A549 (cell line): ENCODE results near the gene ZNF121. TPM values are rescaled to one million over a fixed set of nuclear protein-coding genes. Genes with fewer than 3 reads are reported as not detected.
A peak's percentile ranks its signal among the peaks of the same experiment; 100 is the strongest.

ENCODE experiments used
- ATAC-seq, 2 experiments: fragments of 200-7000 bp in 1 of 2; fragments of >200 bp in 1 of 2; cut with Nextera tagmentation in 1 of 2; cut with Tn5 transposase in 1 of 2; 3 replicates each; pipeline versions ENCODE4 v1.8.0 to v1.9.1; 2018 to 2020; ENCODE audit warnings: mild to moderate bottlenecking in 1 of 2, moderate library complexity in 1 of 2
- CTCF ChIA-PET: fragments of 300-600 bp; sonication (Branson Sonifier 250); formaldehyde crosslinking; extraction: SDS; loops from one replicate; lab custom pipeline; 2021; ENCODE audit warnings: antibody characterized with exemption, inconsistent platforms; lab: Yijun Ruan, JAX
- POLR2A ChIA-PET: fragments of 350-600 bp; formaldehyde crosslinking; extraction: SDS; loops from one replicate; lab custom pipeline; 2021; ENCODE audit warnings: antibody characterized with exemption, inconsistent platforms; lab: Yijun Ruan, JAX
- DNase-seq, 2 experiments: peaks; one replicate each; pipeline versions ENCODE4 v3.0.0 to v3.0.0-alpha.2; 2011 to 2016; ENCODE audit warnings: low read depth in 1 of 2, low spot score in 1 of 2
- FAIRE-seq: peaks from 2 replicates; lab custom pipeline; 2011; peaks lifted over from hg19 to GRCh38; lab: Jason Lieb, UNC
- H3K27ac ChIP-seq, 2 experiments: fragments of >200 bp; sonication (Bioruptor Twin); formaldehyde crosslinking; 3 replicates each; pipeline ENCODE4 v1.5.1; 2016 to 2017
- H3K4me1 ChIP-seq: fragments of >200 bp; sonication (Bioruptor Twin); formaldehyde crosslinking; 3 replicates; pipeline ENCODE4 v1.6.1; 2016
- H3K4me2 ChIP-seq: fragments of >200 bp; sonication (Bioruptor Twin); formaldehyde crosslinking; 3 replicates; pipeline ENCODE4 v1.6.1; 2016
- H3K4me3 ChIP-seq: fragments of >200 bp; sonication (Bioruptor Twin); formaldehyde crosslinking; 3 replicates; pipeline ENCODE4 v1.5.1; 2016
- H3K9me3 ChIP-seq: fragments of >200 bp; sonication (Bioruptor Twin); formaldehyde crosslinking; 3 replicates; pipeline ENCODE4 v1.6.1; 2016
- ATOH8 ChIP-seq: fragments of 250-450 bp; sonication (Bioruptor Pico); IDR thresholded peaks from 2 replicates; pipeline ENCODE4 v1.5.0; 2020; ENCODE audit warnings: low read depth, mild to moderate bottlenecking, moderate library complexity
- BCL3 ChIP-seq: fragments of >200 bp; sonication (Bioruptor Twin); formaldehyde crosslinking; IDR thresholded peaks from 3 replicates; pipeline ENCODE4 v1.6.1; 2016
- BHLHE40 ChIP-seq: IDR thresholded peaks from 2 replicates; pipeline ENCODE4 v1.6.1; 2012; ENCODE audit warnings: low read depth, low read length, inconsistent platforms
- CBX2 ChIP-seq: fragments of 200-600 bp; sonication (generic); IDR thresholded peaks from 2 replicates; pipeline ENCODE4 v1.6.1; 2016; ENCODE audit warnings: low read depth, mild to moderate bottlenecking, borderline replicate concordance
- CTCF ChIP-seq: fragments of >200 bp; sonication (Bioruptor Twin); formaldehyde crosslinking; IDR thresholded peaks from 3 replicates; pipeline ENCODE4 v1.5.1; 2016
- E2F6 ChIP-seq: IDR thresholded peaks from 2 replicates; pipeline ENCODE4 v1.6.1; 2012; ENCODE audit warnings: low read depth, borderline replicate concordance
- EHF ChIP-seq: fragments of 250-450 bp; sonication (Bioruptor Pico); IDR thresholded peaks from 2 replicates; pipeline ENCODE4 v1.5.0; 2020; ENCODE audit warnings: mild to moderate bottlenecking
- EHMT2 ChIP-seq: fragments of 200-600 bp; sonication (generic); IDR thresholded peaks from 2 replicates; pipeline ENCODE4 v1.6.1; 2016; ENCODE audit warnings: antibody characterized with exemption, low read depth, mild to moderate bottlenecking, moderate library complexity
- ELK1 ChIP-seq: fragments of 150-350 bp; IDR thresholded peaks from 2 replicates; pipeline ENCODE4 v1.6.1; 2014; ENCODE audit warnings: low read depth, mild to moderate bottlenecking, low read length
- FOSL2 ChIP-seq, 2 experiments: fragments of 450-650 bp in 1 of 2; fragments of >200 bp in 1 of 2; sonication (Bioruptor Twin) in 1 of 2; formaldehyde crosslinking; IDR thresholded peaks; 2 replicates each; pipeline versions ENCODE4 v1.5.0 to v1.6.1; 2016 to 2020; ENCODE audit warnings: mild to moderate bottlenecking in 1 of 2, moderate library complexity in 1 of 2
- GATA3 ChIP-seq: IDR thresholded peaks from 2 replicates; pipeline ENCODE4 v1.6.1; 2012; ENCODE audit warnings: borderline replicate concordance
- HES2 ChIP-seq: fragments of >200 bp; sonication (Bioruptor Twin); formaldehyde crosslinking; IDR thresholded peaks from 2 replicates; pipeline ENCODE4 v1.6.1; 2016
- HOXB13 ChIP-seq: fragments of 250-450 bp; sonication (Bioruptor Pico); IDR thresholded peaks from 2 replicates; pipeline ENCODE4 v1.5.0; 2020; ENCODE audit warnings: low read depth, mild to moderate bottlenecking, moderate library complexity
- HOXB5 ChIP-seq: fragments of 250-450 bp; sonication (Bioruptor Pico); IDR thresholded peaks from 2 replicates; pipeline ENCODE4 v1.5.0; 2020; ENCODE audit warnings: mild to moderate bottlenecking, moderate library complexity
- JUN ChIP-seq, 2 experiments: fragments of >200 bp; sonication (Bioruptor Twin); formaldehyde crosslinking; IDR thresholded peaks; 2 replicates in 1 of 2; 3 replicates in 1 of 2; pipeline ENCODE4 v1.6.1; 2016 to 2017
- KDM1A ChIP-seq: fragments of 200-600 bp; sonication (generic); IDR thresholded peaks from 2 replicates; pipeline ENCODE4 v1.6.1; 2016; ENCODE audit warnings: low read depth, mild to moderate bottlenecking
- MAX ChIP-seq: IDR thresholded peaks from 2 replicates; pipeline ENCODE4 v1.6.1; 2012
- MYC ChIP-seq: IDR thresholded peaks from 2 replicates; pipeline ENCODE4 v1.6.1; 2012; ENCODE audit warnings: mild to moderate bottlenecking, inconsistent platforms, low read length, improper control_type of control experiment, borderline replicate concordance
- NPAS2 ChIP-seq: fragments of 250-450 bp; sonication (Bioruptor Pico); IDR thresholded peaks from 2 replicates; pipeline ENCODE4 v1.8.0; 2022; ENCODE audit warnings: mild to moderate bottlenecking, moderate library complexity, borderline replicate concordance
- PHF8 ChIP-seq: fragments of 200-600 bp; sonication (generic); IDR thresholded peaks from 2 replicates; pipeline ENCODE4 v1.6.1; 2016; ENCODE audit warnings: low read depth, mild to moderate bottlenecking, antibody characterized with exemption, moderate library complexity, borderline replicate concordance
- POLR2A ChIP-seq: IDR thresholded peaks from 2 replicates; pipeline ENCODE4 v1.6.1; 2012; ENCODE audit warnings: mild to moderate bottlenecking, low read length
- RCOR1 ChIP-seq: fragments of 150-350 bp; IDR thresholded peaks from 2 replicates; pipeline ENCODE4 v1.6.1; 2014; ENCODE audit warnings: antibody characterized with exemption, low read length, low read depth
- REST ChIP-seq: fragments of 200-600 bp; sonication (generic); IDR thresholded peaks from 2 replicates; pipeline ENCODE4 v1.6.1; 2016; ENCODE audit warnings: antibody characterized with exemption, mild to moderate bottlenecking, moderate library complexity
- RNF2 ChIP-seq: fragments of 200-600 bp; sonication (generic); IDR thresholded peaks from 2 replicates; pipeline ENCODE4 v1.6.1; 2016; ENCODE audit warnings: low read depth, mild to moderate bottlenecking, antibody characterized with exemption, moderate library complexity, borderline replicate concordance
- SMC3 ChIP-seq: fragments of >200 bp; sonication (Bioruptor Twin); formaldehyde crosslinking; IDR thresholded peaks from 3 replicates; pipeline ENCODE4 v1.6.1; 2018; ENCODE audit warnings: inconsistent platforms
- USF2 ChIP-seq: fragments of 450-650 bp; IDR thresholded peaks from 2 replicates; pipeline ENCODE4 v1.6.1; 2014; ENCODE audit warnings: antibody characterized with exemption
- WGBS: methylation state at CpG from one replicate; pipeline ENCODE4 v1.1.6; 2017; ENCODE audit errors: missing lambda C conversion rate; 5-methylcytosine and 5-hydroxymethylcytosine counted together
- polyA minus RNA-seq: library from RNA; depleted of rRNA, polyadenylated mRNA; stranded (reverse); fragments of >200 nt; gene quantifications from 2 replicates; pipeline ENCODE4 v1.2.3, GENCODE V29; 2011; rRNA and poly(A)+ RNA removed
- polyA plus RNA-seq, 4 experiments: library from polyadenylated mRNA; depleted of rRNA in 3 of 4; stranded (reverse); fragments of >200 nt; fragmentation: RNase III in 1 of 4; extraction: RNeasy Plus Mini Kit Qiagen cat#74134 plus additional on column Dnase treatment in 1 of 4; gene quantifications; 2 replicates in 3 of 4; 3 replicates in 1 of 4; pipeline ENCODE4 v1.2.3, GENCODE V29; 2011 to 2017

ZNF121 gene
- 8.5 and 9.8 TPM in 2 replicates for polyA plus RNA-seq (2011; rRNA removed)
- polyA plus RNA-seq (2012; cell fraction: cytosol; rRNA removed) = 0.91 and 0.96 TPM in 2 replicates
- polyA plus RNA-seq (2012; cell fraction: nucleus; rRNA removed) = 0.98 and 2.1 TPM in 2 replicates
- 5.1 to 6.4 TPM (median 5.1 TPM) in 3 replicates for polyA plus RNA-seq (2017; fragmentation: RNase III; extraction: RNeasy Plus Mini Kit Qiagen cat#74134 plus additional on column Dnase treatment)
- polyA minus RNA-seq = 22.4 and 23.3 TPM in 2 replicates

GRCh38 chr19:9584073-9584833, at the start of gene ZNF121:
TSS of gene ZNF121 (minus strand) at chr19:9584504. CDS start at chr19:9568097, 16,407 bp downstream.
- peak within 1 kb of the TSS; percentile 65 for H3K4me2 ChIP-seq
- ATAC-seq = peak; percentile 93 to 99
- ChIA-PET CTCF (interaction anchor here (1.4 kb wide), 1 partner anchor 25 kb away, joined by 3 read pairs; no protein-coding TSS in a partner anchor), POLR2A (no interaction called here)
- peak; percentile 36 to 83 for DNase-seq
- no peaks in the 10 kb centered on the region for H3K4me1 ChIP-seq
- peak within 1 kb of the TSS; percentile 61 for H3K4me3 ChIP-seq
- WGBS = 0% methylated on average over 20 of the region's 51 CpGs
- H3K27ac ChIP-seq = peak within 1 kb of the TSS; percentile 87 to 97
- H3K9me3 ChIP-seq = peaks cover 54% of the 10 kb centered on the region
- FAIRE-seq = no peak
- TF ChIP-seq E2F6 = peak; percentile 70
- no peak for TF ChIP-seq EHMT2
- no peak for TF ChIP-seq RCOR1
- TF ChIP-seq CTCF = no peak
- no peak for TF ChIP-seq EHF (CRISPR knock-in tag)
- peak; percentile 58 to 66; a peak in 4 of 5 replicates for TF ChIP-seq JUN (IDR thresholded peaks at IDR 0.05)
- no peak for TF ChIP-seq SMC3
- TF ChIP-seq GATA3 = 0 out of 2 replicates have a peak, but pooled peaks have one; percentile 25
- peak; percentile 81 for TF ChIP-seq MYC
- no peak for TF ChIP-seq HOXB5 (CRISPR knock-in tag)
- TF ChIP-seq POLR2A = peak; percentile 77
- TF ChIP-seq RNF2 = no peak
- TF ChIP-seq ELK1 = 0 out of 2 replicates have a peak, but pooled peaks have one; percentile 39
- TF ChIP-seq USF2 = no peak
- 0 out of 2 replicates have a peak, but pooled peaks have one; percentile 5 for TF ChIP-seq ATOH8 (CRISPR knock-in tag)
- TF ChIP-seq BHLHE40 = no peak
- 0 out of 3 replicates have a peak, but pooled peaks have one; percentile 43 for TF ChIP-seq BCL3
- TF ChIP-seq NPAS2 (CRISPR knock-in tag) = no peak
- no peak for TF ChIP-seq REST
- TF ChIP-seq HOXB13 (CRISPR knock-in tag) = no peak
- no peak for TF ChIP-seq FOSL2 (IDR thresholded peaks at IDR 0.05)
- TF ChIP-seq FOSL2 (CRISPR knock-in tag; IDR thresholded peaks at IDR 0.05) = no peak
- TF ChIP-seq MAX = peak; percentile 93
- TF ChIP-seq HES2 = no peak
- peak; percentile 80 for TF ChIP-seq PHF8
- no peak for TF ChIP-seq CBX2
- peak; percentile 40; the same call in 1 of the 2 replicates for TF ChIP-seq KDM1A
